HCT116 (cell line): ENCODE data around the gene GJA9. TPM values are rescaled to one million over a fixed set of nuclear protein-coding genes. Genes with fewer than 3 reads are reported as not detected.

Source experiments
- ATAC-seq: fragments of 200-7000 bp; cut with Tn5 transposase; 2 replicates; pipeline ENCODE4 v1.9.1; 2020; ENCODE audit warnings: mild to moderate bottlenecking, moderate library complexity
- BruUV-seq: library from RNA; stranded (reverse); fragments of 400-500 nt; replicated peaks from 2 replicates; lab custom pipeline; 2021; lab: Mats Ljungman, UMichigan
- CTCF ChIA-PET: fragments of 300-600 bp; sonication (Branson Sonifier 250); formaldehyde crosslinking; loops from one replicate; lab custom pipeline; 2021; ENCODE audit warnings: antibody characterized with exemption; lab: Charles Lee
- POLR2A ChIA-PET: fragments of 300-600, 350-600 bp; sonication (Branson Sonifier 250); formaldehyde crosslinking; loops from one replicate; lab custom pipeline; 2021; ENCODE audit warnings: antibody characterized with exemption; lab: Charles Lee
- RAD21 ChIA-PET, 2 experiments: fragments of 300-600 bp; sonication (Branson Sonifier 250); formaldehyde crosslinking; loops; one replicate each; lab custom pipeline; 2023; ENCODE audit warnings: low total read pairs in 2 of 2; ENCODE audit not compliant: uncharacterized antibody in 2 of 2, unreplicated experiment in 2 of 2, low non-redundant PET in 1 of 2; lab: Charles Lee
- DNase-seq: peaks from one replicate; pipeline ENCODE4 v3.0.0-alpha.2; 2010; ENCODE audit warnings: low read depth, low spot score
- H2AFZ ChIP-seq: fragments of 200-600 bp; shearing (Covaris generic), sonication (generic); 2 replicates; pipeline ENCODE4 v1.6.1; 2017; ENCODE audit warnings: low read depth, mixed run types, mixed read lengths, antibody characterized with exemption, low read length; ENCODE audit not compliant: poor library complexity, severe bottlenecking
- H3K27ac ChIP-seq: 2 replicates; pipeline ENCODE4 v1.5.1; 2012; ENCODE audit warnings: low read depth, low read length
- H3K27me3 ChIP-seq: fragments of 200-600 bp; sonication (generic); 2 replicates; pipeline ENCODE4 v1.6.1; 2016; ENCODE audit warnings: mixed run types, low read length, mixed read lengths; ENCODE audit not compliant: insufficient read depth
- H3K36me3 ChIP-seq, 2 experiments: fragments of 200-500 bp in 1 of 2; fragments of 200-600 bp in 1 of 2; sonication (Bioruptor generic) in 1 of 2; sonication (generic) in 1 of 2; 2 replicates each; pipeline versions ENCODE4 v1.5.1 to v1.6.1; 2014 to 2016; ENCODE audit warnings: low read length in 2 of 2, inconsistent platforms in 1 of 2, mixed read lengths in 1 of 2, mixed run types in 1 of 2; ENCODE audit not compliant: insufficient read depth in 2 of 2, control insufficient read depth in 1 of 2
- H3K4me1 ChIP-seq, 2 experiments: fragments of 200-600 bp in 1 of 2; sonication (generic) in 1 of 2; 2 replicates each; pipeline versions ENCODE4 v1.5.1 to v1.6.1; 2012 to 2017; ENCODE audit warnings: low read length in 2 of 2, inconsistent platforms in 1 of 2, mild to moderate bottlenecking in 1 of 2, mixed read lengths in 1 of 2, mixed run types in 1 of 2, moderate library complexity in 1 of 2; ENCODE audit not compliant: insufficient read depth in 2 of 2, control insufficient read depth in 1 of 2
- H3K4me2 ChIP-seq: fragments of 200-600 bp; sonication (generic); 2 replicates; pipeline ENCODE4 v1.6.1; 2017; ENCODE audit warnings: mixed run types, low read length, mixed read lengths
- H3K4me3 ChIP-seq, 2 experiments: fragments of 200-600 bp in 1 of 2; sonication (generic) in 1 of 2; replicated peaks in 1 of 2; 2 replicates each; pipeline ENCODE4 v1.5.1; 2011 to 2016; ENCODE audit warnings: low read length in 2 of 2, control low read depth in 1 of 2, low read depth in 1 of 2, mild to moderate bottlenecking in 1 of 2, mixed read lengths in 1 of 2, mixed run types in 1 of 2
- H3K79me2 ChIP-seq: fragments of 200-600 bp; sonication (generic); 2 replicates; pipeline ENCODE4 v1.6.1; 2017; ENCODE audit warnings: mild to moderate bottlenecking, mixed run types, low read length, moderate library complexity, mixed read lengths; ENCODE audit not compliant: insufficient read depth
- H3K9ac ChIP-seq: fragments of 200-600 bp; sonication (generic); 2 replicates; pipeline ENCODE4 v1.6.1; 2016; ENCODE audit warnings: low read length, mixed read lengths
- H3K9me2 ChIP-seq: fragments of 200-600 bp; sonication (generic), shearing (Covaris generic); 2 replicates; pipeline ENCODE4 v1.6.1; 2017; ENCODE audit warnings: mixed run types, mild to moderate bottlenecking, moderate library complexity; ENCODE audit not compliant: insufficient read depth
- H3K9me3 ChIP-seq, 2 experiments: fragments of 200-500 bp in 1 of 2; fragments of 200-600 bp in 1 of 2; sonication (Bioruptor generic) in 1 of 2; sonication (generic) in 1 of 2; 2 replicates each; pipeline ENCODE4 v1.6.1; 2014 to 2017; ENCODE audit warnings: low read length in 2 of 2, mixed read lengths in 2 of 2, inconsistent platforms in 1 of 2, low read depth in 1 of 2, mild to moderate bottlenecking in 1 of 2, mixed run types in 1 of 2, moderate library complexity in 1 of 2; ENCODE audit not compliant: control insufficient read depth in 1 of 2, insufficient read depth in 1 of 2
- H4K20me1 ChIP-seq: fragments of 200-600 bp; sonication (generic), shearing (Covaris generic); 2 replicates; pipeline ENCODE4 v1.6.1; 2017; ENCODE audit warnings: mixed run types, mild to moderate bottlenecking, moderate library complexity; ENCODE audit not compliant: insufficient read depth
- CBX3 ChIP-seq: IDR thresholded peaks from 2 replicates; pipeline ENCODE4 v1.6.1; 2012; ENCODE audit warnings: low read depth
- EGR1 ChIP-seq: IDR thresholded peaks from 2 replicates; pipeline ENCODE4 v1.6.1; 2012; ENCODE audit warnings: low read depth
- EZH2 ChIP-seq: fragments of 200-600 bp; sonication (generic); IDR thresholded peaks from 2 replicates; pipeline ENCODE4 v1.6.1; 2017; ENCODE audit warnings: antibody characterized with exemption, mixed run types
- EZH2phosphoT487 ChIP-seq: fragments of 200-600 bp; IDR thresholded peaks from 2 replicates; pipeline ENCODE4 v1.6.1; 2018; ENCODE audit warnings: antibody characterized with exemption, borderline replicate concordance
- FOSL1 ChIP-seq: IDR thresholded peaks from 2 replicates; pipeline ENCODE4 v1.6.1; 2012; ENCODE audit warnings: low read depth
- POLR2A ChIP-seq: IDR thresholded peaks from 2 replicates; pipeline ENCODE4 v1.7.0; 2011; ENCODE audit warnings: borderline replicate concordance; ENCODE audit not compliant: insufficient read depth, insufficient read length; ENCODE audit errors: extremely low read depth
- POLR2AphosphoS5 ChIP-seq: IDR thresholded peaks from 2 replicates; pipeline ENCODE4 v1.6.1; 2011; ENCODE audit warnings: mild to moderate bottlenecking, low read depth, low read length, moderate library complexity
- SRF ChIP-seq: IDR thresholded peaks from 2 replicates; pipeline ENCODE4 v1.6.1; 2012; ENCODE audit warnings: low read depth
- YY1 ChIP-seq: IDR thresholded peaks from 2 replicates; pipeline ENCODE4 v1.6.1; 2011; ENCODE audit warnings: low read length, low read depth, moderate library complexity, mild to moderate bottlenecking; ENCODE audit not compliant: insufficient replicate concordance; ENCODE audit errors: extremely low read depth
- ZNF274 ChIP-seq: fragments of 200-500 bp; sonication (Bioruptor generic); IDR thresholded peaks from 2 replicates; pipeline ENCODE4 v1.6.1; 2014; ENCODE audit warnings: mild to moderate bottlenecking, low read depth, low read length, inconsistent platforms
- intact Hi-C: fragments of 100-400 bp; cut with micrococcal nuclease; formaldehyde crosslinking; loops from 2 replicates; pipeline ENCODE4 v1.10.0; 2022
- total RNA-seq: library from RNA; stranded (reverse); gene quantifications from one replicate; pipeline ENCODE4 v1.2.1, GENCODE V29; 2021; ENCODE audit not compliant: unreplicated experiment
- TF ChIP-seq, protein P1 (sequence below), 3 experiments: fragments of 200-600 bp in 1 of 3; sonication (generic) in 1 of 3; IDR thresholded peaks in 2 of 3; conservative IDR thresholded peaks in 1 of 3; 2 replicates each; pipeline ENCODE4 v1.5.1; 2012 to 2017; ENCODE audit warnings: low read depth in 2 of 3, low read length in 2 of 3, antibody characterized with exemption in 1 of 3, borderline replicate concordance in 1 of 3, control low read depth in 1 of 3, mild to moderate bottlenecking in 1 of 3, mixed read lengths in 1 of 3, mixed run types in 1 of 3, moderate library complexity in 1 of 3; ENCODE audit not compliant: insufficient read depth in 1 of 3
- TF ChIP-seq, protein P2 (sequence below): IDR thresholded peaks from 2 replicates; pipeline ENCODE4 v1.6.1; 2012
- TF ChIP-seq, protein P3 (sequence below): IDR thresholded peaks from 2 replicates; pipeline ENCODE4 v1.6.1; 2011; ENCODE audit warnings: mild to moderate bottlenecking, low read length, moderate library complexity; ENCODE audit not compliant: insufficient replicate concordance; ENCODE audit errors: extremely low read depth

Gene GJA9
- total RNA-seq, 1 experiment from 2014 or later: not detected

DNA sequence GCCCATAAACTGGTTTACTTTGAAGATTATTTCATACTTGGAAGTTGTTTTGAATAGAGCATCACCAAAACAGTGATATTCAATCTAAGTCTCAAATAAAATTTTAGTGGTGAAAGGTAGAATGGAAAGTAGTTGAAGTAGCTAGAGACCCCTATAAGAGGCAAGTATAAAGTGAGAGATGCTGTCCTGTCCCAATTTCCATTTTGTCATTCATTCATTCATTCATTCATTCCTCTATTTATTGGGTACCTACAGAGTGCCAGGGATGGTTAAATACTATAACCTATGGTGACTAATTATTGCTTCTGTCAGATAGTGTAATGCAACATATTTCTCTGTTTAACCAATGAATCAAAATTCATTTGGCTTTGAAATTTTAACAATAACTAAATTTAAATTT lies 54.5 kb downstream of the GJA9 start:
- no peak overlapping the region for H3K27ac ChIP-seq
- RAD21 ChIA-PET: no interaction called here
- intact Hi-C loops: no loop called here
- POLR2A ChIA-PET: no interaction called here
- no peaks in the 10 kb centered on the region for H3K9me3 ChIP-seq
- no peak for DNase-seq
- H3K9ac ChIP-seq: no peak overlapping the region
- no peaks in the 10 kb centered on the region for H3K36me3 ChIP-seq
- TF ChIP-seq, protein P1, sequence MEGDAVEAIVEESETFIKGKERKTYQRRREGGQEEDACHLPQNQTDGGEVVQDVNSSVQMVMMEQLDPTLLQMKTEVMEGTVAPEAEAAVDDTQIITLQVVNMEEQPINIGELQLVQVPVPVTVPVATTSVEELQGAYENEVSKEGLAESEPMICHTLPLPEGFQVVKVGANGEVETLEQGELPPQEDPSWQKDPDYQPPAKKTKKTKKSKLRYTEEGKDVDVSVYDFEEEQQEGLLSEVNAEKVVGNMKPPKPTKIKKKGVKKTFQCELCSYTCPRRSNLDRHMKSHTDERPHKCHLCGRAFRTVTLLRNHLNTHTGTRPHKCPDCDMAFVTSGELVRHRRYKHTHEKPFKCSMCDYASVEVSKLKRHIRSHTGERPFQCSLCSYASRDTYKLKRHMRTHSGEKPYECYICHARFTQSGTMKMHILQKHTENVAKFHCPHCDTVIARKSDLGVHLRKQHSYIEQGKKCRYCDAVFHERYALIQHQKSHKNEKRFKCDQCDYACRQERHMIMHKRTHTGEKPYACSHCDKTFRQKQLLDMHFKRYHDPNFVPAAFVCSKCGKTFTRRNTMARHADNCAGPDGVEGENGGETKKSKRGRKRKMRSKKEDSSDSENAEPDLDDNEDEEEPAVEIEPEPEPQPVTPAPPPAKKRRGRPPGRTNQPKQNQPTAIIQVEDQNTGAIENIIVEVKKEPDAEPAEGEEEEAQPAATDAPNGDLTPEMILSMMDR (IDR thresholded peaks at IDR 0.05 in 2 of 3, conservative IDR thresholded peaks at IDR 0.05 in 1 of 3; ENCODE audit: borderline replicate concordance in 1 of 3, insufficient read depth in 1 of 3, low read depth in 2 of 3, low read length in 2 of 3): no peak
- TF ChIP-seq, protein P2, sequence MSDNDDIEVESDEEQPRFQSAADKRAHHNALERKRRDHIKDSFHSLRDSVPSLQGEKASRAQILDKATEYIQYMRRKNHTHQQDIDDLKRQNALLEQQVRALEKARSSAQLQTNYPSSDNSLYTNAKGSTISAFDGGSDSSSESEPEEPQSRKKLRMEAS: no peak
- TF ChIP-seq POLR2AphosphoS5 (no peak), EZH2 (no peak), ZNF274 (no peak), SRF (no peak), EGR1 (no peak)
- no peak for ATAC-seq
- H4K20me1 ChIP-seq: no peaks in the 10 kb centered on the region
- H3K4me2 ChIP-seq: no peak overlapping the region
- H3K9me2 ChIP-seq: no peaks in the 10 kb centered on the region
- H2AFZ ChIP-seq: no peak overlapping the region
- no peaks in the 10 kb centered on the region for H3K4me1 ChIP-seq
- CTCF ChIA-PET: no interaction called here
- no peaks in the 10 kb centered on the region for H3K79me2 ChIP-seq
- no peak overlapping the region for H3K4me3 ChIP-seq
- H3K27me3 ChIP-seq: peaks cover 4% of the 10 kb centered on the region; the same call in 1 of the 2 replicates
- no TSS peak for BruUV-seq

DNA sequence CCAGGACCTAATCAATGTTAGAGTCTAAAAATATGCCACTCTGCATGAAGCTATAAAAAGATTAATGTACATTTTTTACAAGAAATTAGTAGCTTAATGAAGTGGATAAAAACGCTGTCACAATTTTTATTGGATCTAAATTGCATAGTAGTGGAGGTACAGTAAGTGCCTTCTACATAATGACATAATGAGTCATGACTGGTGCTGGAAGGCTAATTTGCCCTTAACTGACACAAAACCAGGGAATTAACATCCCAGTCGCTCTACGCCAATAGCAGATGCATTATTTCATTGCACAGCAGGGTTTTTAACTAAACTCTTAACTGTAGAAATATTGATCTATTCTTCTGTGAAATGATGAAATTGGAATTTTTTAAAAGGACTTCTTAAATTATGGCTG lies 55.1 kb downstream of the GJA9 start:
- H3K36me3 ChIP-seq: no peaks in the 10 kb centered on the region

More for the DNA sequence above, 55.1 kb downstream of the GJA9 start:
- no peak overlapping the region for H3K4me2 ChIP-seq
- no peak overlapping the region for H2AFZ ChIP-seq
- H3K9me3 ChIP-seq: no peaks in the 10 kb centered on the region
- no TSS peak for BruUV-seq
- ChIA-PET POLR2A (no interaction called here), RAD21 (no interaction called here), CTCF (no interaction called here)
- H3K27ac ChIP-seq: no peak overlapping the region
- no peaks in the 10 kb centered on the region for H3K9me2 ChIP-seq
- ATAC-seq (no peak), DNase-seq (no peak)
- H3K79me2 ChIP-seq: no peaks in the 10 kb centered on the region
- no peaks in the 10 kb centered on the region for H4K20me1 ChIP-seq
- intact Hi-C loops: no loop called here
- H3K4me1 ChIP-seq: no peaks in the 10 kb centered on the region
- H3K4me3 ChIP-seq: no peak overlapping the region
- no peak for TF ChIP-seq YY1
- TF ChIP-seq EZH2phosphoT487: no peak
- TF ChIP-seq CBX3: no peak
- TF ChIP-seq, protein P3, sequence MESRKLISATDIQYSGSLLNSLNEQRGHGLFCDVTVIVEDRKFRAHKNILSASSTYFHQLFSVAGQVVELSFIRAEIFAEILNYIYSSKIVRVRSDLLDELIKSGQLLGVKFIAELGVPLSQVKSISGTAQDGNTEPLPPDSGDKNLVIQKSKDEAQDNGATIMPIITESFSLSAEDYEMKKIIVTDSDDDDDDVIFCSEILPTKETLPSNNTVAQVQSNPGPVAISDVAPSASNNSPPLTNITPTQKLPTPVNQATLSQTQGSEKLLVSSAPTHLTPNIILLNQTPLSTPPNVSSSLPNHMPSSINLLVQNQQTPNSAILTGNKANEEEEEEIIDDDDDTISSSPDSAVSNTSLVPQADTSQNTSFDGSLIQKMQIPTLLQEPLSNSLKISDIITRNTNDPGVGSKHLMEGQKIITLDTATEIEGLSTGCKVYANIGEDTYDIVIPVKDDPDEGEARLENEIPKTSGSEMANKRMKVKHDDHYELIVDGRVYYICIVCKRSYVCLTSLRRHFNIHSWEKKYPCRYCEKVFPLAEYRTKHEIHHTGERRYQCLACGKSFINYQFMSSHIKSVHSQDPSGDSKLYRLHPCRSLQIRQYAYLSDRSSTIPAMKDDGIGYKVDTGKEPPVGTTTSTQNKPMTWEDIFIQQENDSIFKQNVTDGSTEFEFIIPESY: no peak
- TF ChIP-seq, protein P1 (IDR thresholded peaks at IDR 0.05 in 2 of 3, conservative IDR thresholded peaks at IDR 0.05 in 1 of 3; ENCODE audit: borderline replicate concordance in 1 of 3, insufficient read depth in 1 of 3, low read depth in 2 of 3, low read length in 2 of 3): no peak
- TF ChIP-seq POLR2AphosphoS5: no peak
- TF ChIP-seq POLR2A: no peak
- TF ChIP-seq FOSL1: no peak
- no peak for TF ChIP-seq EGR1
- no peak overlapping the region for H3K9ac ChIP-seq
- peaks cover 4% of the 10 kb centered on the region; the same call in 1 of the 2 replicates for H3K27me3 ChIP-seq
